Measurements from ENCODE around the gene PTPRO. TPM values are rescaled to one million over a fixed set of nuclear protein-coding genes. Genes with fewer than 3 reads are reported as not detected.

Gene PTPRO
- total and polyA plus RNA-seq, 4 donors: 29.9 to 71.8 (median 57.2) TPM

GRCh38 chr12:15488481-15488880 lies 166.2 kb downstream of the PTPRO start:
- Histone ChIP-seq H3K36me3 (ENCODE audit: control insufficient read depth, insufficient read depth, low read length) (no peaks in the 10 kb centered on the region), H3K27me3 (ENCODE audit: control insufficient read depth, insufficient read depth, low read length) (no peaks in the 10 kb centered on the region), H3K27ac (ENCODE audit: low read depth, low read length) (no peak overlapping the region), H3K4me1 (ENCODE audit: control insufficient read depth, insufficient read depth, low read length) (no peaks in the 10 kb centered on the region), H3K4me3 (ENCODE audit: low read depth, low read length) (no peak overlapping the region), H3K9me3 (ENCODE audit: control insufficient read depth, insufficient read depth, low read length) (no peaks in the 10 kb centered on the region)
- DNase-seq (ENCODE audit: low read depth in 4 of 6, low spot score in 6 of 6): peak in 1 of 6 donors; percentile 69

- WGBS (ENCODE audit: insufficient coverage): 40% methylated on average over 1 of the region's 4 CpGs
- no peaks in the 10 kb centered on the region for H3K36me3 ChIP-seq (ENCODE audit: control insufficient read depth, insufficient read depth, low read length)
- no peaks in the 10 kb centered on the region for H3K9me3 ChIP-seq (ENCODE audit: control insufficient read depth, insufficient read depth, low read length)
- no peaks in the 10 kb centered on the region for H3K4me1 ChIP-seq (ENCODE audit: control insufficient read depth, insufficient read depth, low read length)
- no peak overlapping the region for H3K4me3 ChIP-seq (ENCODE audit: low read depth, low read length)
- no peak overlapping the region for H3K27ac ChIP-seq (ENCODE audit: low read depth, low read length)
- DNase-seq (ENCODE audit: low read depth in 4 of 6, low spot score in 6 of 6): no peak
- no peaks in the 10 kb centered on the region for H3K27me3 ChIP-seq (ENCODE audit: control insufficient read depth, insufficient read depth, low read length)
Measured at GRCh38 chr12:15494329-15495046, 172.2 kb downstream of the PTPRO start.

- no CpG with 5 or more reads among the region's 1 CpG for WGBS (ENCODE audit: insufficient coverage)
- H3K9me3 ChIP-seq (ENCODE audit: control insufficient read depth, insufficient read depth, low read length): no peaks in the 10 kb centered on the region
- DNase-seq (ENCODE audit: low read depth in 4 of 6, low spot score in 6 of 6): no peak
- no peaks in the 10 kb centered on the region for H3K36me3 ChIP-seq (ENCODE audit: control insufficient read depth, insufficient read depth, low read length)
- no peaks in the 10 kb centered on the region for H3K27me3 ChIP-seq (ENCODE audit: control insufficient read depth, insufficient read depth, low read length)
- H3K4me3 ChIP-seq (ENCODE audit: low read depth, low read length): no peak overlapping the region
- H3K27ac ChIP-seq (ENCODE audit: low read depth, low read length): no peak overlapping the region
- no peaks in the 10 kb centered on the region for H3K4me1 ChIP-seq (ENCODE audit: control insufficient read depth, insufficient read depth, low read length)
Measured at GRCh38 chr12:15495746-15496145, 173.4 kb downstream of the PTPRO start.

- no peak overlapping the region for H3K27ac ChIP-seq (ENCODE audit: low read depth, low read length)
- no peaks in the 10 kb centered on the region for H3K9me3 ChIP-seq (ENCODE audit: control insufficient read depth, insufficient read depth, low read length)
- H3K4me3 ChIP-seq (ENCODE audit: low read depth, low read length): no peak overlapping the region
- no peaks in the 10 kb centered on the region for H3K4me1 ChIP-seq (ENCODE audit: control insufficient read depth, insufficient read depth, low read length)
- no peaks in the 10 kb centered on the region for H3K27me3 ChIP-seq (ENCODE audit: control insufficient read depth, insufficient read depth, low read length)
- DNase-seq (ENCODE audit: low read depth in 4 of 6, low spot score in 6 of 6): no peak
- no peaks in the 10 kb centered on the region for H3K36me3 ChIP-seq (ENCODE audit: control insufficient read depth, insufficient read depth, low read length)
Measured at GRCh38 chr12:15496738-15497137, 174.4 kb downstream of the PTPRO start.

- H3K27ac ChIP-seq (ENCODE audit: low read depth, low read length): no peak overlapping the region
- WGBS (ENCODE audit: insufficient coverage): 60% methylated on average over 2 of the region's 4 CpGs
- no peaks in the 10 kb centered on the region for H3K4me1 ChIP-seq (ENCODE audit: control insufficient read depth, insufficient read depth, low read length)
- H3K4me3 ChIP-seq (ENCODE audit: low read depth, low read length): no peak overlapping the region
- H3K27me3 ChIP-seq (ENCODE audit: control insufficient read depth, insufficient read depth, low read length): no peaks in the 10 kb centered on the region
- H3K9me3 ChIP-seq (ENCODE audit: control insufficient read depth, insufficient read depth, low read length): no peaks in the 10 kb centered on the region
- no peaks in the 10 kb centered on the region for H3K36me3 ChIP-seq (ENCODE audit: control insufficient read depth, insufficient read depth, low read length)
- no peak for DNase-seq (ENCODE audit: low read depth in 4 of 6, low spot score in 6 of 6)
Measured at GRCh38 chr12:15497671-15498292, 175.5 kb downstream of the PTPRO start.

- no peak for DNase-seq (ENCODE audit: low read depth in 4 of 6, low spot score in 6 of 6)
- H3K9me3 ChIP-seq (ENCODE audit: control insufficient read depth, insufficient read depth, low read length): no peaks in the 10 kb centered on the region
- no peaks in the 10 kb centered on the region for H3K27me3 ChIP-seq (ENCODE audit: control insufficient read depth, insufficient read depth, low read length)
- H3K4me3 ChIP-seq (ENCODE audit: low read depth, low read length): no peak overlapping the region
- H3K27ac ChIP-seq (ENCODE audit: low read depth, low read length): no peak overlapping the region
- WGBS (ENCODE audit: insufficient coverage): no CpG with 5 or more reads among the region's 2 CpGs
- H3K36me3 ChIP-seq (ENCODE audit: control insufficient read depth, insufficient read depth, low read length): no peaks in the 10 kb centered on the region
- H3K4me1 ChIP-seq (ENCODE audit: control insufficient read depth, insufficient read depth, low read length): no peaks in the 10 kb centered on the region
Measured at GRCh38 chr12:15502211-15502610, 179.9 kb downstream of the PTPRO start.

GRCh38 chr12:15505616-15506015 lies 183.3 kb downstream of the PTPRO start:
- Histone ChIP-seq H3K9me3 (ENCODE audit: control insufficient read depth, insufficient read depth, low read length) (no peaks in the 10 kb centered on the region), H3K4me3 (ENCODE audit: low read depth, low read length) (no peak overlapping the region), H3K36me3 (ENCODE audit: control insufficient read depth, insufficient read depth, low read length) (no peaks in the 10 kb centered on the region), H3K27me3 (ENCODE audit: control insufficient read depth, insufficient read depth, low read length) (no peaks in the 10 kb centered on the region), H3K4me1 (ENCODE audit: control insufficient read depth, insufficient read depth, low read length) (no peaks in the 10 kb centered on the region), H3K27ac (ENCODE audit: low read depth, low read length) (no peak overlapping the region)
- WGBS (ENCODE audit: insufficient coverage): no CpG with 5 or more reads among the region's 4 CpGs
- no peak for DNase-seq (ENCODE audit: low read depth in 4 of 6, low spot score in 6 of 6)

- WGBS (ENCODE audit: insufficient coverage): no CpG with 5 or more reads among the region's 4 CpGs
Measured at GRCh38 chr12:15515010-15515409, 192.7 kb downstream of the PTPRO start.

GRCh38 chr12:15520083-15520482 lies 197.8 kb downstream of the PTPRO start:
- Histone ChIP-seq H3K4me1 (ENCODE audit: control insufficient read depth, insufficient read depth, low read length) (no peaks in the 10 kb centered on the region), H3K4me3 (ENCODE audit: low read depth, low read length) (no peak overlapping the region), H3K36me3 (ENCODE audit: control insufficient read depth, insufficient read depth, low read length) (peaks cover 2% of the 10 kb centered on the region), H3K27ac (ENCODE audit: low read depth, low read length) (no peak overlapping the region), H3K27me3 (ENCODE audit: control insufficient read depth, insufficient read depth, low read length) (no peaks in the 10 kb centered on the region), H3K9me3 (ENCODE audit: control insufficient read depth, insufficient read depth, low read length) (no peaks in the 10 kb centered on the region)
- WGBS (ENCODE audit: insufficient coverage): 60% methylated on average over 2 of the region's 2 CpGs
- peak in 3 of 6 donors; percentile 22 to 86 (median 29) for DNase-seq (ENCODE audit: low read depth in 4 of 6, low spot score in 6 of 6)

More at GRCh38 chr12:15515010-15515409, 192.7 kb downstream of the PTPRO start:
- Histone ChIP-seq H3K9me3 (ENCODE audit: control insufficient read depth, insufficient read depth, low read length) (no peaks in the 10 kb centered on the region), H3K4me1 (ENCODE audit: control insufficient read depth, insufficient read depth, low read length) (no peaks in the 10 kb centered on the region), H3K27me3 (ENCODE audit: control insufficient read depth, insufficient read depth, low read length) (no peaks in the 10 kb centered on the region), H3K36me3 (ENCODE audit: control insufficient read depth, insufficient read depth, low read length) (peaks cover 2% of the 10 kb centered on the region), H3K27ac (ENCODE audit: low read depth, low read length) (no peak overlapping the region), H3K4me3 (ENCODE audit: low read depth, low read length) (no peak overlapping the region)
- no peak for DNase-seq (ENCODE audit: low read depth in 4 of 6, low spot score in 6 of 6)

GRCh38 chr12:15520844-15521243 lies 198.5 kb downstream of the PTPRO start:
- no CpG with 5 or more reads among the region's 6 CpGs for WGBS (ENCODE audit: insufficient coverage)
- H3K4me3 ChIP-seq (ENCODE audit: low read depth, low read length): no peak overlapping the region
- H3K36me3 ChIP-seq (ENCODE audit: control insufficient read depth, insufficient read depth, low read length): peaks cover 2% of the 10 kb centered on the region
- no peak overlapping the region for H3K27ac ChIP-seq (ENCODE audit: low read depth, low read length)
- no peaks in the 10 kb centered on the region for H3K9me3 ChIP-seq (ENCODE audit: control insufficient read depth, insufficient read depth, low read length)
- no peak for DNase-seq (ENCODE audit: low read depth in 4 of 6, low spot score in 6 of 6)
- H3K27me3 ChIP-seq (ENCODE audit: control insufficient read depth, insufficient read depth, low read length): no peaks in the 10 kb centered on the region
- H3K4me1 ChIP-seq (ENCODE audit: control insufficient read depth, insufficient read depth, low read length): no peaks in the 10 kb centered on the region
